Gastrocnemius medialis (tissue), 4 donors: ENCODE data around the gene FBXW7. TPM values are rescaled to one million over a fixed set of nuclear protein-coding genes. Genes with fewer than 3 reads are reported as not detected.

ENCODE experiments used
- ATAC-seq, 2 donors: fragments of 150-250 bp; one replicate each; pipeline ENCODE4 v1.9.1; 2016
- DNase-seq, 2 donors: peaks; one replicate each; pipeline ENCODE4 v3.0.0-alpha.2; 2019
- H3K27ac ChIP-seq, 4 donors: fragments of 200-600 bp; sonication (generic); 1 replicate in 1 of 4; 2 replicates in 3 of 4; pipeline ENCODE4 v1.5.1; 2016 to 2018; ENCODE audit warnings: mild to moderate bottlenecking in 2 of 4, moderate library complexity in 1 of 4
- H3K27me3 ChIP-seq, 3 donors: fragments of 200-600 bp; sonication (generic) in 2 of 3; 1 replicate in 1 of 3; 2 replicates in 2 of 3; pipeline versions ENCODE4 v1.5.1 to v1.6.0; 2016 to 2019; ENCODE audit warnings: mild to moderate bottlenecking in 1 of 3, moderate library complexity in 1 of 3
- H3K36me3 ChIP-seq, 2 donors: fragments of 200-600 bp; sonication (generic) in 1 of 2; one replicate each; pipeline ENCODE4 v1.5.1; 2017 to 2018
- H3K4me1 ChIP-seq, 2 donors: fragments of 200-600 bp; sonication (generic) in 1 of 2; one replicate each; pipeline ENCODE4 v1.5.1; 2016 to 2017; ENCODE audit warnings: mild to moderate bottlenecking in 2 of 2
- H3K4me3 ChIP-seq, 4 donors: fragments of 200-600 bp; sonication (generic) in 3 of 4; 1 replicate in 1 of 4; 2 replicates in 3 of 4; pipeline ENCODE4 v1.5.1; 2016 to 2019; ENCODE audit warnings: mild to moderate bottlenecking in 2 of 4
- H3K9me3 ChIP-seq, 3 donors: fragments of 200-600 bp; sonication (generic) in 2 of 3; 1 replicate in 1 of 3; 2 replicates in 2 of 3; pipeline ENCODE4 v1.5.1; 2016 to 2019
- CTCF ChIP-seq, 5 experiments: fragments of 450-650 bp in 3 of 5; fragments of 200-600 bp in 2 of 5; sonication (generic) in 2 of 5; IDR thresholded peaks in 4 of 5; conservative IDR thresholded peaks in 1 of 5; 1 replicate in 4 of 5; 2 replicates in 1 of 5; pipeline ENCODE4 v1.5.1; 2016 to 2019; ENCODE audit warnings: antibody characterized with exemption in 5 of 5, mild to moderate bottlenecking in 3 of 5, moderate library complexity in 3 of 5
- POLR2A ChIP-seq, 2 donors: fragments of 450-650 bp; IDR thresholded peaks; one replicate each; pipeline ENCODE4 v1.6.1; 2017; ENCODE audit warnings: antibody characterized with exemption in 2 of 2, mild to moderate bottlenecking in 2 of 2, moderate library complexity in 2 of 2
- in situ Hi-C, 4 donors: fragments of 200-750 bp; cut with MboI; loops; one replicate each; pipeline versions ENCODE4 v1.15.0 to v1.8.0; 2017; ENCODE audit warnings: low sequenced_read_pairs in 4 of 4
- intact Hi-C: fragments of 100-400 bp; cut with DNase I; formaldehyde crosslinking; loops from one replicate; pipeline ENCODE4 v1.15.1; 2023; ENCODE audit warnings: low total_unique reads
- total RNA-seq, 4 donors: library from RNA; depleted of rRNA; stranded (reverse); fragments of >200 nt; gene quantifications; one replicate each; pipeline versions ENCODE4 v1.1.0 to v1.2.3, GENCODE V29; 2016

The FBXW7 gene
- total RNA-seq, 4 donors from 2014 or later, result 23.5 to 40.8 (median 28.8) TPM

GRCh38 chr4:152455311-152455710 is 80.6 kb downstream of the FBXW7 start:
- intact Hi-C loops, result no loop called here
- H3K36me3 ChIP-seq, result no peaks in the 10 kb centered on the region
- H3K4me1 ChIP-seq, result no peaks in the 10 kb centered on the region
- no peak for ATAC-seq
- in situ Hi-C loops, result no loop called here
- H3K4me3 ChIP-seq, result no peak overlapping the region
- H3K27ac ChIP-seq, result no peak overlapping the region
- TF ChIP-seq CTCF (IDR thresholded peaks at IDR 0.05 in 4 of 5, conservative IDR thresholded peaks at IDR 0.05 in 1 of 5), result no peak
- no peak for TF ChIP-seq POLR2A (IDR thresholded peaks at IDR 0.05)
- DNase-seq, result no peak
- H3K27me3 ChIP-seq, result no peaks in the 10 kb centered on the region
- H3K9me3 ChIP-seq, result no peaks in the 10 kb centered on the region

DNA sequence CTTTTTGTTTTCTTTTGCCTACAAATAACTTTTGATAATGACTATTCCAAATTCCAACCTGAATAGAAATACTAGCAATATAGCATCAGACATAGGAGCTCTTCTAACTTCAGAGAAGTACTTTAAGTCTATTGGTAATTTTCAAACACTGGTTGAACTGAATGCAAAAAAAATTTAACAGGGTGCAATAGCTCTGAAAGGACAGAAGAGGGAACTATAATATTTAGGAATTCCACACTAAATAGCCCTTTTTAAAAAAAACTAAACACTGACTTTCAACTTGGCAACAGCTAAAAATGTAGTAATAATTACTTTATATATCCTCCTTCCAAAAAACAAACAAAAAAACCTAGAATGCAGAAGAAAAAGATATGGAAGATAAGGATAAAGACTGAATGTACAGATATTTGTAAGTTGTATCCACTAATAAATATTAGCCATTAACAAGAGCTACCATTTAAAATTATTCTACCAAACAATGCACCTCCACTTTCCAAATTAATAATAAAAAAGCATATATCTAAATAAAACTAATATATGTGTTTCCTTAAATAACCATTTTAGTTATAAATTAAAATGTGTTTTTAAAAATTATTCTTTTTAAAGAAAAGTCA is 81.4 kb downstream of the FBXW7 start:
- in situ Hi-C loops, result no loop called here
- no peak overlapping the region for H3K4me3 ChIP-seq
- no peaks in the 10 kb centered on the region for H3K27me3 ChIP-seq
- no peaks in the 10 kb centered on the region for H3K36me3 ChIP-seq
- H3K4me1 ChIP-seq, result no peaks in the 10 kb centered on the region
- DNase-seq, result no peak
- no peak overlapping the region for H3K27ac ChIP-seq
- TF ChIP-seq POLR2A (IDR thresholded peaks at IDR 0.05) (no peak), CTCF (IDR thresholded peaks at IDR 0.05 in 4 of 5, conservative IDR thresholded peaks at IDR 0.05 in 1 of 5) (peak in 2 of 5 experiments; percentile 15 to 38)
- intact Hi-C loops, result no loop called here
- H3K9me3 ChIP-seq, result no peaks in the 10 kb centered on the region
- no peak for ATAC-seq

- ATAC-seq, result no peak
Measured at GRCh38 chr4:152451496-152451895, 84.4 kb downstream of the FBXW7 start.

DNA sequence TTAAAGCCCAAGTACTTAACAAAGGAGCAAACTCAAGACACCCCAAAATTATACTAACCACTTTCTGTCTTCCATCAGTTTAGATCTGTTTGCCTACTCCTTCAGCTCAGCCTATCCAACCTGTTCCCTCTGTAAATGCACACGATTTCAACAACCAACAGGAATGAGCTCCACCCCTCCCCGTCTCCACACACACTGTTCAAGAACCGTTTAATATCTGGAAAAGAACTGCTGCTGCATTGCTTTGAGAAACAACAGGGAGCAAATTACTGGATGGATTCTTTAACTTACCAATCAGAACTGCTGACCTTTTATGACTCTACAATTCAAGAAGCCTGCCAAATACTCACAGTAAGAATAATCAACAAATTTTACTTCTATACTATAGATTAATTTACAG is 87.0 kb downstream of the FBXW7 start:
- no peak for ATAC-seq
- in situ Hi-C loops (no loop called here), intact Hi-C loops (no loop called here)
- Histone ChIP-seq H3K9me3 (no peaks in the 10 kb centered on the region), H3K27ac (no peak overlapping the region), H3K36me3 (no peaks in the 10 kb centered on the region), H3K4me3 (no peak overlapping the region), H3K4me1 (peaks cover 0 to 7% of the 10 kb centered on the region in 2 donors), H3K27me3 (no peaks in the 10 kb centered on the region)
- no peak for DNase-seq
- TF ChIP-seq POLR2A (IDR thresholded peaks at IDR 0.05) (no peak), CTCF (IDR thresholded peaks at IDR 0.05 in 4 of 5, conservative IDR thresholded peaks at IDR 0.05 in 1 of 5) (no peak)

More at GRCh38 chr4:152451496-152451895, 84.4 kb downstream of the FBXW7 start:
- H3K4me1 ChIP-seq, result peaks cover 0 to 7% of the 10 kb centered on the region in 2 donors
- no peak for DNase-seq
- TF ChIP-seq POLR2A (IDR thresholded peaks at IDR 0.05), result no peak
- no peak for TF ChIP-seq CTCF (IDR thresholded peaks at IDR 0.05 in 4 of 5, conservative IDR thresholded peaks at IDR 0.05 in 1 of 5)
- no peaks in the 10 kb centered on the region for H3K9me3 ChIP-seq
- H3K4me3 ChIP-seq, result no peak overlapping the region
- in situ Hi-C loops, result no loop called here
- intact Hi-C loops, result no loop called here
- no peak overlapping the region for H3K27ac ChIP-seq
- H3K27me3 ChIP-seq, result no peaks in the 10 kb centered on the region
- H3K36me3 ChIP-seq, result no peaks in the 10 kb centered on the region
